T follicular helper cell (primary cell): Measurements from ENCODE around the gene RALY.
A peak's percentile ranks its signal among the peaks of the same experiment; 100 is the strongest.

Experiments
- DNase-seq: peaks from one replicate; pipeline ENCODE4 v3.0.0-alpha.2; 2020; ENCODE audit warnings: low read depth

RALY gene

DNA sequence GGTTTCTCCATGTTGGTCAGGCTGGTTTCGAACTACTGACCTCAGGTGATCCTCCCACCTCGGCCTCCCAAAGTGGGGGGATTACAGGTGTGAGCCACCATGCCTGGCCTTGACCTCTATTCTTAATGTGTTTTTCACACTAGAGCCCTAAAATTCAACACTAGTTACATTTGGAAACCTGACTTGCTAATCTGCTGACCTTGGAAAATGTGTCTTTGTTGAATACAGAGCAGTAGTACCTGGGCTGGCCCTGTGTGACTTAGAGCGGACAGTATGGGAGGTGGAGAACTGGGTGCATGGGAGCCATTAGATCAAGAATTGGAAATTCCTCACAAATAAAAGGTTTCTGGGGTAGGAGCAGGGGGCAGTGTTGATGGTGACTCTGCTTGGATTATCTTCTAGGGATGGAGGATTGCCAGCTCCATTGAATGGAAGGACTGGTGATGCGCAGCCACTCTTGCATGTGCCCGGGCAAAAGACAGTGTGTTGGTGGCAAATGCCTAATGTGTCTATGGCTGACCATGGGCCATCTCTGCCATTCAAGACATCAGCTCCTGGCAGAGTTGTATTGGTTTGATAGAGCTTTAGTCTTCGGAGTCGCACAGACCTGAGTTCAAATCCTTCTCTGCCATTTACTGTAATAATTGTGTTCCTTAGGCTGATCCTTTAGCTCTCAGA lies 53.4 kb downstream of the RALY start:
- DNase-seq, result no peak

DNA sequence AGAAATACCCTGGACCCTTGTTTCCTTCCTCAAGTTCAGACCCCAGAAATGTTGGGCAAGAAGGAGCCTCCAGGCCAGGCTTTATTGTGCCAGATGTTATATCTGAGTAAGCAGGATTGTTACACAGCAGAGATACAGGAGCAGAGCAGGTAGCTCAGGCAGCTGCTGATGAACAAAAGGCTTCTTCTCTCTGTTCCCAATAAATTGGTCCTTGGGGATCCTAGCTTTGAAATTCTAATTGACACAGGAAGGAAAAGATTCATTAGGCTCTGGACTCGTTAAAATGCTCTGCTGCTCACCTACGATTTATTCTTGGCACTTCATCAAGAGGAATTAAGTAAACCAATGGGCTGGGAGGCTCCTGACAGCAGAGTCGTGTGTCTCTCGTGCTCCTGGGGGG lies 54.2 kb downstream of the RALY start:
- DNase-seq, result no peak

DNA sequence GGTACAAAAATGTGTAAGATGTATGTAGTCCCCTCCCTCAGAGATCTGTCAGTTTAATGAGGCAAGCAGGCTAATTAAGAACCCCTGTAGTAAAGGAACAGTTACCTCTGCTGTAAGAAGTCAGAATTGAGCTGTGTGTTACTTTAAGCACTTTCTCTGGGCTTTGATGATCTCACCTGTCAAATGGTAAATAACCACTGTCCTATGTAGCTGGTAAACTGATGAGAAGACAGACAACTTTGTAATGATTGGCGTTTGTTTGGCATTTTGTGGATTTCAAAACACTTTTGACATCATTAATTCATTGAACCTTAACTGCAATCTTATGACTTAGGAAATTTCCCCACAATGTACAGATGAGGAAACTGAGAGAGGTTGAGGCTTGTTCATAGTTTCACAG lies 55.7 kb downstream of the RALY start:
- DNase-seq, result no peak

DNA sequence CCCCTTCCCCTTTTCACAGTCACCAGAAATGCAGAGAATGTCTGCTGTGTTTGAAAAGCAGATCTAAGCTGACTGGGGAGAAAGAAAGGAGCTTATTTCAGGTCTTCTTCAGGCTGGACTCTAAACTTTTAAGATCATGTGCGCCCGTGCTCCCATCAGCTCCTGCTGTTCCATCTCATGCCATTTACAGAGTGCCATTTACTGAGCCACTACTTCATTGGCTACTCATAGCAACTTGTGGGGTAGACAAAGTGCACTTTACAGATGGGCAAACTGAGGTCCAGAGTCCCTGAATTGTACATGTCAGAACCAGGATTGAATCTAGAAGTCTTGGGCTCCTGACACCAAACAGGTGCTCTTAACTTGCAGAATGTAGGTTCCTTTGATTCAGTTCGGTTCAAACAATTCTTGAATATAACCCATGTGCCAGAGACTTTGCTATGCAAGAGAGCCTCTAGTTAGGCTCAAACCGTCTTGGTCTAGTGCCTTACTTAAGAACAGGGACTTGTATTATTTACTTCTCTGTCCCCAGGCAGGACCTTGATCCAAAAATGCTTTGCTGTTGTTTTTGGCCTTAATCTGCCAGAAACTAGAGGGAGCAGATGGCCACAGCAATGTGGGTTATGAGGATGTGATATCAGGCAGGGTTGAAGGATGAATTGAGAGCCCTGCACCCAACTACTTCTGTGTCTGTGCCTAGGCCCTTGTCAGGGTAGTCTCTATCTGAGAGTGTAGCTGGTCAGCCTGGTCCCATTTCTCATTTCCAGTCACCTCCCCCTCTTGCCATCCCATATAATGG lies 56.4 kb downstream of the RALY start:
- DNase-seq, result no peak

DNA sequence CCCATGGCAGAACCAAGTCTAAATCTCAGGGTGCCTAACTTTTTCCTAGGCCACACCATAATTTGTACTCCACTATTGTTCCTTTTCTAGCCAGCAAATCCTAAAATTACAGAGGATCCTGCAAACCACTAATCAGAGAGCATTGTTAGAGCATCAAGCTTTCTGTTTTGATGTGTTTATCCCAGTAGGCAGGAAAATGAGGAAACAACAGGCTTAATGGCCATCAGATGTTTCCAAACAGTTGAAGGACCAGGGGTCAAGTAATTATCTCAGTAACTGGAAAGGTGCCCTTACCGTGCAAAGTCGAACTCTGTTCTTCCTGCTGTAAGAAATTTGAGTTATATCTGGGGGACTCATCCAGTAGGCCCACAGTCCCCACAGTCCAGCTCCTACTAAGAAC lies 58.7 kb downstream of the RALY start:
- DNase-seq, result no peak

DNA sequence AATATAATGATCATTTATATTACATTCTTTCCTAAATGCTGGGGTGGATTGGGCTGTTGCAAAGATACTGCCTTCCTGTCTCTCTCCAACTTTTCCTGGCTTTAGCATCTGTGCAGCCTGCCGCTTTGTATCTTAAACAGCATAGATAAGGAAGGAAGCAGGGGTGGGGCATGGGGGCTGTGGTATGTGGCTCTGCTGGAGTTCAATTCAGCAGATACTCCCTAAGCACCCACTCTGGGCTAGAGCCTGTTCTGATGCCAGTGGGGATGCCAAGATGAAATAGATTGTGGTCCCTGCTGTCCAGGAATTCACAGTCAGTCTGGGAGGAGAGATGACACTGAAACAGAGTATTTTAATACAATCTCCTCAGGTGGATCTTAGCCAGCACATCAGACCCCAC lies 61.6 kb downstream of the RALY start:
- DNase-seq, result no peak

DNA sequence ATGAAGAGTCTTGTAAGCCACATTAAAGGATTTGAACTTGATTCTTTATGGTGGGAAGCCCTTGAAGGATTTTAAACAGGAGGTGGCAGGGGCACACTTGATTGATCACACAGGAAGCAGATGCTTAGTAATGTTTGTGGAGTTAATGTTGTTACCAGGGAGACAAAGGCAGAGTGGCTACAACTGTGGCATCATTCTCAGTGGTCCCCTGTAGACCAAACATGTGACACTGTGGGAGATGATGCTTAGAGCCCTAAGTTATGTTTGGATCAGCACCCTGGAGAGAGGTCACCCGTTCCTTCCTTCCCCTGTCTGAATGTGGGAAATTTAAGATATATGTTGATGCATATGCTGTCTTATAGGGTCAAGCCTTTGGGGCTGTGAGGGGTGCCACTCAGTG lies 65.1 kb downstream of the RALY start:
- DNase-seq, result peak; percentile 7

DNA sequence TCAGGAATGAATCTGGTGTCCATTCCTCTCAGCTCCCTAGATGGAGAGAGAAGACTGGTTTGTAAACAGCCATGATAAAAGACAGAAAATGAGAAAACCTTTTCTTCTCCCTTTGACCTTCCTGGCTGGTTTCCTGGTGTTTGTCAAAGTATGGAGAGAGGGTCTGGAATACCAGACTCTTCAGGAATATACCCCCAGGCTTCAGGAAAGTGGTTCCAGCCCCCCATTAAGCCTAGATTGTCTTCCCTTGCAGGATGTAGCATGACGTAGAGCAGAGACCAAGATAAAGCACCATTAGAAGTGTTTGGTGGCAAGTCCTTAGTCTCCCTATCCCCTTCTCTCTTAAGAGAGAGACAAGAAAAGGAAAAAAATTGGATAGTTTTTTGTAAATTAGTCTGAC lies 67.3 kb downstream of the RALY start:
- no peak for DNase-seq

DNA sequence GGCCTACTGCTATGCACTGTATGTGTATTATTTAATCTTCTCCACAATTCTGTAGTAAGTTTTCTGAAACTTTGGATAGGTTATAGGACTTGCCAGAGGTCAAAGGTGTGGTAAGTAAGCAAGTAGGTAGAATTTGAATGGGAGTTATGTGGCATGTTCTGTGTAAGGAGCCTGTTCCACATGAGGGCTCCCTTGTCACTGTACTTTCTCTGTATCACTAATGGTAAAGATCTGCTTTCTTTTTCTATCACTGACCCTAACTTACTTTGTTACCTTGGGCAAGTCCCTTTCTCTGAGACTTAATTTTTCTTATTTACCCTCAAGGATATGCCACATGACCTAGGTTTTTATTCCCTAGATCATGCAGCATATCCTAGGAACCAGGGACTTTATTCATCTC lies 68.0 kb downstream of the RALY start:
- DNase-seq, result no peak

DNA sequence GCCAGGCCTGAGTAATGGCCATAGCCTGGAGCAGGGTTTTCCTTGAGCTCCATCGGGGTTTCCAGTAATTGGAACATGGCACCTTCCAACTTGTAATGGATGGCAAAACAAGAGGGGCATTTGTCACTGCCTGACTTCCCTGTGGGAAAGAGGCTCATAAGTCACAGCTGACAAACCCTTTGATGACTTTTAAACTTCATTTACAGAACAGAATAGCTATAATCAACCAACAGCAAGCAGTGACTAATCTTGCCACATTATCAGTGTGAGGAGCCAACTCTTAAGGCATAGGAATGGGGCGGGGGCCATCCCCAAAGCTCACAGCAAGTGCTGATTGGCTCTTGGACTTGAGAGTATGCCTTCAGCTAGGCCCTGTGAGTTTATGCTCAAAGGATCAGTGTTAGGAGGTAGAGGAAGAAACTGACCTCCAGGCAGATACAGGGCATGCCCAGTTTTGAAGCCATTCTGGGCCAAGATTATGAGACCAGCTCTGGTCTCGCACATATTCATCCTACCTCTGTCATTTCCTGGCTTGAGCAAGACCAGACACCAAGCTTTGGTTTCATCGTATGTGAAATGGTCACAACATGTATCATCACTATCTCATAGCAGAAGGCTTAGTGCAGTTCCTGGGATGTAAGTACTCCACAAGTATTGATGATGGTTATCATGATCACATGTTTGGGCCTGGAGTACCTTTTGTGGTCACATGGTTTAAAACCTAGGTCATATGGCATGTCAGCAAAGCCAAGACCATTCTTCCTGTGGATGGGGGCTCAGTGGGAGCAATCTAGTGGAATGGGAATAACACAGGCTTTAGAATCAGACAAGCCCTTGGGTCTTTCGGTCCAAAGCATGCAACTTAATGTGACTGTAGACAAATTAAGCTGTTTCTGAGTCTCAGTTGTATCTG lies 69.1 kb downstream of the RALY start:
- no peak for DNase-seq

DNA sequence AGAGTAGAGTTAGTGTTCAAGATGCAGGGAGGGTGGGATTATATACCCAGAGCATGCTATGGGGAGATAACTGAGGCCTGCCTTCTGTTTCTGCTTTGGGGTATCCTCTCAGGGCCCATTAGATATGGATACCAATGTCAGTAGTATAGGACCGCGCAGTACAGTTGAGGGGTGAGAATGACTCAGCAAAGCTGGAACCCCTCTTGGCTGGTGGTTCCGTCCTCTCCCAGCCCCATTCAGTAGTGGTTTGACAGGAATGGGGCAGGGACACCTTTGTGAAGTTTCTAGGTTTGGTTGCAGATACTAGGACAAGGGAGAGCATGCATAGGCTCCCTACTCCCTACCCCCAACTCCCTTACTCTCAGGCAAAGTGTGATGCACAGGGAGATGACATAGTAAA lies 70.6 kb downstream of the RALY start:
- DNase-seq, result no peak

DNA sequence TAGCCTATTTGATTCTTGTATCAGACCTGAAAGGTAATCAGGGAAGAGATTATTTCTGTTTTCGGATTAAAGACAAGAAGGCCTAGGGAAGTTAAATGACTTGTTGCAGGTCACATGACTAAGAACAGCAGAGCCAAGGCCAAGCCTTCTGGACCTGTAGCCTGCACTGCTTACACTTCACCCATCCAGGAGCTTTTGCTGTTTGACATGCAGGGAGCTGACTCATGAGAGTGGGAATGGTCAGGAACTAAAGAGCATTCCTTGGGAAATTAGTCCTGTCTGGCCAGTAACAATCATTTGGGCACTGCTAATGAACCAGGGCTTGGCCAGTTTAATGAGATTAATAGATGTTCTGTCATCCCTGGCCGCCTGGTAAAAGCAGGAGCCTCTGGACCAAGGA lies 71.5 kb downstream of the RALY start:
- DNase-seq, result no peak

DNA sequence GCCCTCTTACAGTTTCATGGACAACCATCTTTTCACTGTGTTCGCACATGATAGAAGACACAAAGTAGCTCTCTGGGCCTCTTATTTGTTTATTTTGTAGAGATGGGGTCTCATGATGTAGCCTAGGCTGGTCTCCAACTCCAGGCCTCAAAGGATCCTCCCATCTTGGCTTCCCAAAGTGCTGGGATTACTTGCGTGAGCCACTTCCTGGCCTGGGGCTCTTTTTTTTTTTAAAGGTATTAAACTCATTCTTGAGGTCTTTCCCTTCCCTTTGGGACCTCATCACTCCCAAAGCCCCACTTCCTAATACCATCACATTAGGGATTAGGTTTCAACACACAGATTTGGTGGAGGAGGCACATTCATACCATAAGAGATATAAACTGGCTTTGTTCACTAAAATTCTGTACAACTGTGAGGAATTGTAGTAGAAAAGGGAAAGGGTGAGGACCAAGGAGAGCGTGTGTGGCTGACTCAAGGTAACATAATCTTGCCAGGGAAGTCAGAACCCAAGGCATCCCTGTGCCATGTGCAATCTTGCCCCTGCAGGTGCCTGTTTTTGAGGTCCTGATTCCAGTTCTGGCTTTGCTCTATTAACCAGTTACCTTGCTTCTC lies 72.9 kb downstream of the RALY start:
- DNase-seq, result no peak

DNA sequence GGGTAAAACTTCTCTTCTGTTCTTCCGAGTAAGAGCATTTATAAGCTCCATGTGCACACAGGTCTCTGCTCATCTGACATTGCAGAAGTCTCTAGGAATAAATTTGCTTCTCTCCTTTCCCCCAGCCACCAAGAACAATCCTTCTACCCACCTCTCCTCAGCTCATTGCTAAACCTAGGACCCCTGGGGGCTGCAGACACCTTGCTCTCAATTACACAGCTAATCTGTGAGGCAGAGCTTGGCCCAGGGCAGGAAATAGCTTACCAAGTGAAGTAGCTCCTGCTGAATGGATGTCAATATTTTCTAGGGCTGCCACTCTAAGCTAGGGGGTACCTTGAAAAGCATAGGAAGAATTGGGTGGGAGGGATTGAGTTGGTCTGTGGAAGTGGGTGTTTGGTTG lies 74.3 kb downstream of the RALY start:
- DNase-seq, result no peak

DNA sequence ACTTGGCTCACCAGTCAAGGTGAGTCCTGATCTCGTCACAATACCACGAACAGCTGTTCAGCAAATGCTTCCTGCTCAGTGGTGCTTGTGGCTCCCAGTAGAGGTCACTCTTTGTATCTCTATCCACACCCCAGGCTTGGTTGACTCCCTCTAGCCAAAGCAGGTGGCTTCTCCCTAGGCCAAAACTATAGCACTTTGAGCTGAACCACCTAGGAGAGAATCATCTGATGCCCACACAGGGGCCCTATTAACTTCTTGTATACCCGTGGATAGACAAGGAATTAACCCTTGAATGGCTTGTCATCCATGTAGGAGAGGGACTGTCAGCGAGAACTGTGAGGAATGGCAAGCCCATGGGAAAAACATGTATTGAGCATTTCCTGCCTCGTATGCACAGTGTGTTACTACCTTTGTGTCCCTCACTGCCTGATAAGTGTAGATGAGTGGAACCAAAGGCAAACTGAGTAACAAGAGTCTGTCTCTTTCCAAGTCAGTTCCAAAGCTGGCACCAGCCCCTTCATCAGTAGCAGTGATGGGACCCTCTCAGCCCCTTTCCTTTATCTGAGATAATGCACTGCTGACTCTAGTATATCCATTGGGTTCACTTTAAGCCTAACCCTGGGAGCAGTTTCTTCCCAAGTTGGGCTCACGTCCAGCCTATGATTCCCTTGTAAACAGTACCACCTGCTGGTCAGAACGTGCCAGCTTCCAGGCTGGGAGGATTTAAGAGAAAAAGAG lies 75.8 kb downstream of the RALY start:
- DNase-seq, result peak; percentile 34

DNA sequence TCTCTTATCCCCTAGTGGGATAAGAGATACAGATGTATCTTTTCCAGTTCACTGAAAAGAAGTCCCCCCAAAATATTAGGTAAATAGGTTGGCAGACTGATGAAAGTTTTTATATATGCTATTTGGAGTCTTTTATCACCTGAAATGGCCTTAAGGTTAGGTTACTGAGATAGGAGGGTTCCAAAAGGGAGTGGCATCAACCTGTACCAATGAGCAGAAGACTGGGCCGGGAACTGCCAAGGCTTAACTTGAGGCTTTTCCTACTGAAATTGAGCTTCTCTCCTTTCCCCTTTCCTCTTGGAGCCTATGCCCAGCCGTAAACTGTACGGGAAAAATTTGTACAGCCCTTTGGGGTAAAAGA lies 76.3 kb downstream of the RALY start:
- DNase-seq, result no peak

DNA sequence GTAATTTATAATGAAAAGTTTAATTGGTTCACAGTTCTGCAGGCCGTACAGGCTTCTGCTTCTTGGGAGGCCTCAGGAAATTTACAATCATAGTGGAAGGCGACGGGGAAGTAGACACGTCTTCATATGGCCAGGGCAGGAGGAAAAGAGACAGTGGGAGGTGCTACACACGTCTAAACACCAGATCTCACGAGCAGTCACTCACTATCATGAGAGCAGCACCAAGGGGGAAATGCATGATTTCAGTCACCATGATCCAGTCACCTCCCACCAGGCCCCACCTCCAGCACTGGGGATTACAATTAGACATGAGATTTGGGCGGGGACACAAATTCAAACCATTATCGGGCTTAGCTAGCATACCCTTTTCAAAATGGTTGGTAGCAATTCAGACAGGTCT lies 77.1 kb downstream of the RALY start:
- DNase-seq, result no peak

DNA sequence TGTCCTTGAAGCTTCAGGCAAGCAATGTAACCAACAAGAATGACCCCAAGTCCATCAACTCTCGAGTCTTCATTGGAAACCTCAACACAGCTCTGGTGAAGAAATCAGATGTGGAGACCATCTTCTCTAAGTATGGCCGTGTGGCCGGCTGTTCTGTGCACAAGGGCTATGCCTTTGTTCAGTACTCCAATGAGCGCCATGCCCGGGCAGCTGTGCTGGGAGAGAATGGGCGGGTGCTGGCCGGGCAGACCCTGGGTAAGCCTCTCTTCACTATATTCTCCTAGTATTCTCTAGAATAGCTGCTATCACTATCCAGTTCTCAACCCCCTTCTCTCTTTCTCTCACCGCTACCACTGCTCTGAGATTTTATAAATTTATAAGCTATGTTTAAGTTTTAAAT lies 78.4 kb downstream of the RALY start:
- no peak for DNase-seq

DNA sequence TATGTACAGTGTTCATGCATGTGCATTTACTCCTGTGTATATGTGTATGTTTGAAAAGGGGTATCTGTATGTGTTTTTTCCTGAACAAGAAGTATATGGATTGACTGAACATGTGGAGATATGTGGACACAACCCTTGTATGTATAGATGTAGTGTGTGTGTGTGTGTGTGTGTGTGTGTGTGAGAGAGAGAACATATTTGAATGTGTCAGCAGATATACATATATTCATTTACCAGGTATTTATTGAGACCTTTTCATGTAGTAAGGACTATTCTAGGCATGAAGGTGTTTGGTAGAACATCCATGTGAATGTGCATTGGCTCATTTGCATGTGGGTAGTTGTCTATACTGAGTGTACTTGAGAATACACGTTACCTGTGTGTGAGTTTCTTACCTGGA lies 79.1 kb downstream of the RALY start:
- DNase-seq, result no peak

DNA sequence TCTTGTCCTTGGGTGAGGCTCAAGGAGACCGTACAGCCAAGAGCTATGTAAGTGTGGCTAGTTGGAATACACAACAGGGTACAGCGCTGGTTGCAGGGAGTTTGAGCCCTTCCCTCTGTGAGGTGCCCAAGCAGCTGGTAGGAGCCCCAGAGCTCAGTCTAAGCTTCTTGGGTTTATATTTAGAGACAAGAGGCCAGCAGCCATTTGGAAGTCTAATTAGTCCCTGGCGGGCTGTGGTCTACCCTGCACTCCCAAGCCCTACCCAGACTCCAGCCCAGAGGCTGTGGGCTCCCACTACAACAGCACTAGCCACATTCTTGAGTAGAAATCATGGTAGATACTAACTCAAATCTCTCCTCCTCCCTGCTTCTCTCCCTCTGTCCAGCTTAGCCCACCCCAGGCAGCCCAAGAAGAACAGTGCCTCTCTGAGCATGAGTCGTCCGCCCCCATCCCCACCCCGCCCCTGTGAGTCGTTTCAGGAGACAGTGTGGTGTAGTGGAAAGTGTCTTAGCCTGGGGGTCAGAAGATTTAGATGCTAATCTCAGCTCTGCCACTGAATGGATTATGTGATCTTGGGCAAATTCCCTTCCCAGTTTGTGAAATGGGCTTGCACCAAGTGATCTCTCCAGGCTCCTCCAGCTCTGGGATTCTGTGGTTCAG lies 80.5 kb downstream of the RALY start:
- no peak for DNase-seq

DNA sequence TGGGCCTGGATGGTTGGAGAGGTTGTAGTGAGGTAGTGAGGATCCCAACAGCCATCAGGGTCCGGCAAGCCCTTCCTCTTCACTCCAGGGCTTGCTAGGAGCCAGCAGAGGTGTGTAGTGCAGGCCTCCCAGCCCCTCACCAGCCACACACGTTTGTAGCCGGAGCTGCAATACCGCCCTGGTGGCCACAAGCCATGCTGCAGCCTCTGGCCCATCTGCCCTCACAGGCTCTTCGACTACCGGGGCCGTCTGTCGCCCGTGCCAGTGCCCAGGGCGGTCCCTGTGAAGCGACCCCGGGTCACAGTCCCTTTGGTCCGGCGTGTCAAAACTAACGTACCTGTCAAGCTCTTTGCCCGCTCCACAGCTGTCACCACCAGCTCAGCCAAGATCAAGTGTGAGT lies 81.9 kb downstream of the RALY start:
- no peak for DNase-seq
